Measurements from ENCODE around the gene CD3D. TPM values are rescaled to one million over a fixed set of nuclear protein-coding genes. Genes with fewer than 3 reads are reported as not detected.

The CD3D gene
- total and polyA plus RNA-seq, 2 donors (not counting 1 experiment from before 2014, with no cell fraction given) = 0.79 to 1.7 TPM

- POLR2A ChIA-PET = no interaction called here
Observed at GRCh38 chr11:118314988-118315411, 27.5 kb downstream of the CD3D start.

DNA sequence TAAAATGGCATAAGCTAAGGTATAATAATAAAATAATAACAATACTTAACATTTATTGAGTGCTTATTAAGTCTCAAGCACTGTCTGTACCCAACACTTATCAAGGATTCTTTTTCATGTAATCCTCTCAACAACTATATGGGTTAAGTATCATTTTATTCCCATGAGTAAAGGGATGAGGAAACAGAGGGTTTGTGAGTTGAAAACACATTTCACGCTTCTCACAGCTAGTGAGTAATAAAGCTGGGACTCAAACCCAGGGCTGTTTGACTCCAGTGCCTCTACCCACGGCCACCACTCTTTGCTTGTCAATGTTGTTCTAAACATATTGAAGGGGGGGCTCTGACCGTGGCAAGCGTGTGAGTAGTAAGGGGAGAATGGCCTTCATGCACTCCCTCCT lies 29.3 kb downstream of the CD3D start:
- intact Hi-C loops (cut with micrococcal nuclease) = no loop called here
- Mint-ChIP-seq H3K4me1 (peaks cover 45% of the 10 kb centered on the region), H3K27ac (no peak overlapping the region), H3K9me3 (ENCODE audit: insufficient read depth) (peaks cover 3% of the 10 kb centered on the region), H3K4me3 (no peak overlapping the region), H3K27me3 (no peaks in the 10 kb centered on the region)
- Histone ChIP-seq H3K4me3 (ENCODE audit: control extremely low read depth in 1 of 5, extremely low read depth in 1 of 5, insufficient read depth in 1 of 5, low read depth in 2 of 5, low read length in 4 of 5) (no peak overlapping the region), H3K9ac (ENCODE audit: low read length) (no peak overlapping the region), H3K9me3 (ENCODE audit: control extremely low read depth in 1 of 3, control insufficient read depth in 2 of 3, insufficient read depth in 1 of 3, low read length in 2 of 3) (no peaks in the 10 kb centered on the region), H3K27ac (ENCODE audit: low read length in 2 of 2) (no peak overlapping the region), H3K4me2 (replicated peaks; ENCODE audit: low read depth, low read length, poor library complexity, severe bottlenecking) (no peak overlapping the region), H2AFZ (ENCODE audit: insufficient read depth, low read depth, low read length, poor library complexity, severe bottlenecking) (no peak overlapping the region), H3K4me1 (ENCODE audit: control insufficient read depth in 2 of 2, insufficient read depth in 2 of 2, low read length in 2 of 2) (peaks cover 39 to 53% of the 10 kb centered on the region in 2 donors), H3K27me3 (replicated peaks in 1 of 4; ENCODE audit: control extremely low read depth in 1 of 4, control insufficient read depth in 3 of 4, insufficient read depth in 4 of 4, low read length in 3 of 4) (no peaks in the 10 kb centered on the region), H3K79me2 (ENCODE audit: control insufficient read depth, insufficient read depth, low read length) (no peaks in the 10 kb centered on the region), H3K36me3 (replicated peaks in 1 of 2; ENCODE audit: control extremely low read depth in 1 of 2, control insufficient read depth in 1 of 2, extremely low read depth in 1 of 2, insufficient read depth in 2 of 2, low read length in 1 of 2) (no peaks in the 10 kb centered on the region), H4K20me1 (ENCODE audit: control insufficient read depth, insufficient read depth, low read length, poor library complexity, severe bottlenecking) (no peaks in the 10 kb centered on the region)
- ChIA-PET POLR2A (no interaction called here), CTCF (interaction anchor here (1.7 to 2.0 kb wide), 2 partner anchors 17 to 40 kb away, joined by 4 to 6 read pairs; no protein-coding TSS in a partner anchor)
- TF ChIP-seq, protein P1, sequence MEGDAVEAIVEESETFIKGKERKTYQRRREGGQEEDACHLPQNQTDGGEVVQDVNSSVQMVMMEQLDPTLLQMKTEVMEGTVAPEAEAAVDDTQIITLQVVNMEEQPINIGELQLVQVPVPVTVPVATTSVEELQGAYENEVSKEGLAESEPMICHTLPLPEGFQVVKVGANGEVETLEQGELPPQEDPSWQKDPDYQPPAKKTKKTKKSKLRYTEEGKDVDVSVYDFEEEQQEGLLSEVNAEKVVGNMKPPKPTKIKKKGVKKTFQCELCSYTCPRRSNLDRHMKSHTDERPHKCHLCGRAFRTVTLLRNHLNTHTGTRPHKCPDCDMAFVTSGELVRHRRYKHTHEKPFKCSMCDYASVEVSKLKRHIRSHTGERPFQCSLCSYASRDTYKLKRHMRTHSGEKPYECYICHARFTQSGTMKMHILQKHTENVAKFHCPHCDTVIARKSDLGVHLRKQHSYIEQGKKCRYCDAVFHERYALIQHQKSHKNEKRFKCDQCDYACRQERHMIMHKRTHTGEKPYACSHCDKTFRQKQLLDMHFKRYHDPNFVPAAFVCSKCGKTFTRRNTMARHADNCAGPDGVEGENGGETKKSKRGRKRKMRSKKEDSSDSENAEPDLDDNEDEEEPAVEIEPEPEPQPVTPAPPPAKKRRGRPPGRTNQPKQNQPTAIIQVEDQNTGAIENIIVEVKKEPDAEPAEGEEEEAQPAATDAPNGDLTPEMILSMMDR (IDR thresholded peaks at IDR 0.05) = no peak
- no peak for TF ChIP-seq EZH2 (IDR thresholded peaks at IDR 0.05; ENCODE audit: borderline replicate concordance, insufficient read depth, low read depth, low read length, poor library complexity, severe bottlenecking)
- ATAC-seq (ENCODE audit: low read depth) (no peak), DNase-seq (no peak)
- WGBS (ENCODE audit: insufficient coverage) = no CpG with 5 or more reads among the region's 4 CpGs

More at GRCh38 chr11:118314988-118315411, 27.5 kb downstream of the CD3D start:
- no peaks in the 10 kb centered on the region for H3K27me3 Mint-ChIP-seq
- Histone ChIP-seq H2AFZ (ENCODE audit: insufficient read depth, low read depth, low read length, poor library complexity, severe bottlenecking) (peak overlapping the region; percentile 68), H3K4me1 (ENCODE audit: control insufficient read depth in 2 of 2, insufficient read depth in 2 of 2, low read length in 2 of 2) (peaks cover 57 to 70% of the 10 kb centered on the region in 2 donors), H3K27ac (ENCODE audit: low read length in 2 of 2) (peak overlapping the region in 1 of 2 donors; percentile 73), H3K4me3 (ENCODE audit: control extremely low read depth in 1 of 5, extremely low read depth in 1 of 5, insufficient read depth in 1 of 5, low read depth in 2 of 5, low read length in 4 of 5) (no peak overlapping the region), H3K27me3 (replicated peaks in 1 of 4; ENCODE audit: control extremely low read depth in 1 of 4, control insufficient read depth in 3 of 4, insufficient read depth in 4 of 4, low read length in 3 of 4) (no peaks in the 10 kb centered on the region), H3K4me2 (replicated peaks; ENCODE audit: low read depth, low read length, poor library complexity, severe bottlenecking) (peak overlapping the region; percentile 85), H3K9ac (ENCODE audit: low read length) (no peak overlapping the region), H3K36me3 (replicated peaks in 1 of 2; ENCODE audit: control extremely low read depth in 1 of 2, control insufficient read depth in 1 of 2, extremely low read depth in 1 of 2, insufficient read depth in 2 of 2, low read length in 1 of 2) (no peaks in the 10 kb centered on the region), H3K79me2 (ENCODE audit: control insufficient read depth, insufficient read depth, low read length) (no peaks in the 10 kb centered on the region), H3K9me3 (ENCODE audit: control extremely low read depth in 1 of 3, control insufficient read depth in 2 of 3, insufficient read depth in 1 of 3, low read length in 2 of 3) (no peaks in the 10 kb centered on the region), H4K20me1 (ENCODE audit: control insufficient read depth, insufficient read depth, low read length, poor library complexity, severe bottlenecking) (no peaks in the 10 kb centered on the region)
- 100% methylated on average over 4 of the region's 7 CpGs for WGBS (ENCODE audit: insufficient coverage)
- CTCF ChIA-PET = interaction anchor here (2.0 kb wide), 1 partner anchor 19 kb away, joined by 6 read pairs; no protein-coding TSS in a partner anchor
- no peak overlapping the region for H3K27ac Mint-ChIP-seq
- H3K4me3 Mint-ChIP-seq = no peak overlapping the region
- DNase-seq (no peak), ATAC-seq (ENCODE audit: low read depth) (no peak)
- H3K4me1 Mint-ChIP-seq = peaks cover 61% of the 10 kb centered on the region
- peaks cover 3% of the 10 kb centered on the region for H3K9me3 Mint-ChIP-seq (ENCODE audit: insufficient read depth)
- TF ChIP-seq, protein P1 (IDR thresholded peaks at IDR 0.05) = no peak
- no peak for TF ChIP-seq EZH2 (IDR thresholded peaks at IDR 0.05; ENCODE audit: borderline replicate concordance, insufficient read depth, low read depth, low read length, poor library complexity, severe bottlenecking)
- intact Hi-C loops (cut with micrococcal nuclease) = no loop called here

Measured in B cell (primary cell).